Adrenal gland (tissue), 12 donors: ENCODE measurements around the gene ETFB. TPM values are rescaled to one million over a fixed set of nuclear protein-coding genes. Genes with fewer than 3 reads are reported as not detected.

Experiments
- DNase-seq, 7 donors: peaks; one replicate each; pipeline ENCODE4 v3.0.0-alpha.2; 2019 to 2020
- H3K27ac ChIP-seq, 5 donors: fragments of 200-600 bp; sonication (generic) in 4 of 5; 1 replicate in 3 of 5; 2 replicates in 2 of 5; pipeline versions ENCODE4 v1.5.1 to v1.8.0; 2016 to 2020; ENCODE audit warnings: mild to moderate bottlenecking in 1 of 5
- H3K27me3 ChIP-seq: fragments of 200-600 bp; 2 replicates; pipeline ENCODE4 v1.8.0; 2021
- H3K36me3 ChIP-seq, 2 donors: fragments of 200-600 bp; replicated peaks in 1 of 2; 1 replicate in 1 of 2; 2 replicates in 1 of 2; pipeline versions ENCODE4 v1.5.1 to v1.8.0; 2018 to 2022
- H3K4me1 ChIP-seq, 2 donors: fragments of 200-600 bp; replicated peaks in 1 of 2; 1 replicate in 1 of 2; 2 replicates in 1 of 2; pipeline versions ENCODE4 v1.5.1 to v1.8.0; 2018 to 2021
- H3K4me3 ChIP-seq, 4 donors: fragments of 200-600 bp; sonication (generic) in 3 of 4; one replicate each; pipeline ENCODE4 v1.5.1; 2016 to 2018
- H3K9me3 ChIP-seq, 3 donors: fragments of 200-600 bp; sonication (generic) in 1 of 3; replicated peaks in 1 of 3; 1 replicate in 2 of 3; 2 replicates in 1 of 3; pipeline versions ENCODE4 v1.5.1 to v1.8.0; 2016 to 2021
- CTCF ChIP-seq, 6 experiments: fragments of 450-650 bp in 4 of 6; fragments of 200-600 bp in 2 of 6; sonication (generic) in 1 of 6; IDR thresholded peaks; 1 replicate in 5 of 6; 2 replicates in 1 of 6; pipeline versions ENCODE4 v1.5.1 to v1.8.0; 2016 to 2021; ENCODE audit warnings: antibody characterized with exemption in 6 of 6, mild to moderate bottlenecking in 2 of 6, moderate library complexity in 1 of 6
- POLR2A ChIP-seq, 2 donors: fragments of 450-650 bp; IDR thresholded peaks; one replicate each; pipeline ENCODE4 v1.6.1; 2017; ENCODE audit warnings: antibody characterized with exemption in 2 of 2, mild to moderate bottlenecking in 2 of 2, moderate library complexity in 1 of 2
- WGBS, 4 donors: extraction: QIAGEN DNeasy Blood & Tissue Kit in 2 of 4; methylation state at CpG; one replicate each; pipeline versions ENCODE4 v1.1.5 to v1.1.7; 2013 to 2017; 5-methylcytosine and 5-hydroxymethylcytosine counted together
- intact Hi-C, 2 donors: fragments of 100-400 bp; cut with DNase I; formaldehyde crosslinking; loops; one replicate each; pipeline versions ENCODE4 v1.14.1 to v1.15.0; 2022 to 2023
- polyA plus RNA-seq, 3 donors: library from polyadenylated mRNA; stranded (reverse); fragments of 200-250 nt in 2 of 3; fragments of 350-450 nt in 1 of 3; fragmentation: Illumina TruSeq in 1 of 3; extraction: RNeasy Lipid Tissue Mini Kit (QIAGEN cat#74804) in 1 of 3; gene quantifications; one replicate each; pipeline ENCODE4 v1.2.3, GENCODE V29; 2013 to 2014
- total RNA-seq, 9 donors: library from RNA; depleted of rRNA in 4 of 9; stranded (reverse); fragments of >200 nt in 4 of 9; fragments of 120-200 nt in 1 of 9; fragmentation: NEBNext Ultra II Directional in 1 of 9; extraction: Animal tissue kit (Norgen Biotek cat#: 25700) in 1 of 9; gene quantifications; one replicate each; pipeline versions ENCODE4 v1.1.0 to v1.2.4, GENCODE V29; 2013 to 2023
- donor health status: healthy with polysubstance abuse.
- donor health status: Bipolar disorder and iron deficiency.
- donor health status: DM: yes; HTN: yes; CAD: no.
- donor health status: DM: no; HTN: no; CAD: no.
- donor health status: DM: no; HTN: no; CAD: no.
- donor health status: DM: yes; HTN: yes; CAD: no.

Gene ETFB
- total and polyA plus RNA-seq, 12 donors, result 110 to 470 (median 240) TPM

GRCh38 chr19:51321799-51322198, 44.4 kb downstream of the ETFB start:
- WGBS, 4 donors, result 40 to 70% (median 69%) methylated on average over 1 to 14 of the region's 14 CpGs
- intact Hi-C loops, result no loop called here
- no peak for DNase-seq
- no peaks in the 10 kb centered on the region for H3K36me3 ChIP-seq
- no peak for TF ChIP-seq POLR2A (IDR thresholded peaks at IDR 0.05)
- H3K4me3 ChIP-seq, result no peak overlapping the region
- H3K27ac ChIP-seq, result no peak overlapping the region
- H3K9me3 ChIP-seq, result no peaks in the 10 kb centered on the region
- H3K4me1 ChIP-seq, result peaks cover 0 to 4% of the 10 kb centered on the region in 2 donors
- peaks cover under 1% of the 10 kb centered on the region for H3K27me3 ChIP-seq

GRCh38 chr19:51320280-51320657, 45.9 kb downstream of the ETFB start:
- Histone ChIP-seq H3K9me3 (no peaks in the 10 kb centered on the region), H3K4me1 (peaks cover 0 to 4% of the 10 kb centered on the region in 2 donors), H3K27ac (no peak overlapping the region), H3K4me3 (no peak overlapping the region), H3K27me3 (no peaks in the 10 kb centered on the region), H3K36me3 (no peaks in the 10 kb centered on the region)
- intact Hi-C loops, result no loop called here
- peak in 3 of 7 donors; percentile 35 to 68 (median 38) for DNase-seq
- no peak for TF ChIP-seq POLR2A (IDR thresholded peaks at IDR 0.05)
- TF ChIP-seq CTCF (IDR thresholded peaks at IDR 0.05), result no peak
- 4 to 35% (median 14%) methylated on average over 4 to 14 of the region's 14 CpGs for WGBS, 4 donors

- no peak for TF ChIP-seq POLR2A (IDR thresholded peaks at IDR 0.05)
- TF ChIP-seq CTCF (IDR thresholded peaks at IDR 0.05), result no peak
- WGBS, 4 donors, result 47 to 76% (median 74%) methylated on average over 9 to 14 of the region's 14 CpGs
- Histone ChIP-seq H3K4me3 (no peak overlapping the region), H3K36me3 (no peaks in the 10 kb centered on the region), H3K27me3 (no peaks in the 10 kb centered on the region), H3K4me1 (peaks cover 0 to 4% of the 10 kb centered on the region in 2 donors), H3K27ac (no peak overlapping the region), H3K9me3 (no peaks in the 10 kb centered on the region)
- intact Hi-C loops, result no loop called here
- no peak for DNase-seq
Measured at GRCh38 chr19:51319649-51320279, 46.4 kb downstream of the ETFB start.

GRCh38 chr19:51318687-51319648, 47.2 kb downstream of the ETFB start:
- H3K36me3 ChIP-seq, result no peaks in the 10 kb centered on the region
- DNase-seq, result no peak
- no peak overlapping the region for H3K27ac ChIP-seq
- intact Hi-C loops, result no loop called here
- WGBS, 4 donors, result 58 to 66% (median 62%) methylated on average over 20 to 23 of the region's 23 CpGs
- peaks cover 0 to 4% of the 10 kb centered on the region in 2 donors for H3K4me1 ChIP-seq
- H3K27me3 ChIP-seq, result no peaks in the 10 kb centered on the region
- no peaks in the 10 kb centered on the region for H3K9me3 ChIP-seq
- no peak overlapping the region for H3K4me3 ChIP-seq
- TF ChIP-seq POLR2A (IDR thresholded peaks at IDR 0.05) (no peak), CTCF (IDR thresholded peaks at IDR 0.05) (no peak)
